Gastroesophageal sphincter (tissue), 4 donors: Measurements from ENCODE around the gene PTPRN2. TPM values are rescaled to one million over a fixed set of nuclear protein-coding genes. Genes with fewer than 3 reads are reported as not detected.
"Not testable (repeated sequence)": the region's sequence is repeated elsewhere in the genome, so short reads cannot be mapped to it uniquely, and the experiment has no call there.

ENCODE experiments used
- ATAC-seq: fragments of 150-250 bp; one replicate; pipeline ENCODE4 v1.9.1; 2016; ENCODE audit warnings: mild to moderate bottlenecking, moderate library complexity
- H3K27ac ChIP-seq, 4 donors: fragments of 200-600 bp; sonication (generic) in 3 of 4; 1 replicate in 3 of 4; 2 replicates in 1 of 4; pipeline ENCODE4 v1.5.1; 2016 to 2019
- H3K27me3 ChIP-seq: fragments of 200-600 bp; sonication (generic); one replicate; pipeline ENCODE4 v1.5.1; 2019
- H3K36me3 ChIP-seq, 2 donors: fragments of 200-600 bp; sonication (generic); one replicate each; pipeline ENCODE4 v1.5.1; 2019; ENCODE audit warnings: control low read depth in 1 of 2
- H3K4me1 ChIP-seq, 3 donors: fragments of 200-600 bp; sonication (generic); 1 replicate in 2 of 3; 2 replicates in 1 of 3; pipeline ENCODE4 v1.5.1; 2016 to 2019; ENCODE audit warnings: control low read depth in 2 of 3
- H3K4me3 ChIP-seq, 2 donors: fragments of 200-600 bp; sonication (generic); one replicate each; pipeline ENCODE4 v1.5.1; 2019; ENCODE audit warnings: mild to moderate bottlenecking in 1 of 2, moderate library complexity in 1 of 2
- H3K9me3 ChIP-seq, 3 donors: fragments of 200-600 bp; sonication (generic); one replicate each; pipeline ENCODE4 v1.5.1; 2017 to 2019; ENCODE audit warnings: control low read depth in 2 of 3
- EP300 ChIP-seq: sonication (generic); formaldehyde crosslinking; IDR thresholded peaks from one replicate; pipeline ENCODE4 v1.6.1; 2017; ENCODE audit warnings: antibody characterized with exemption, mild to moderate bottlenecking
- POLR2A ChIP-seq, 2 donors: fragments of 450-650 bp; IDR thresholded peaks; one replicate each; pipeline ENCODE4 v1.6.1; 2017; ENCODE audit warnings: antibody characterized with exemption in 2 of 2, mild to moderate bottlenecking in 2 of 2, moderate library complexity in 1 of 2
- POLR2AphosphoS5 ChIP-seq: sonication (generic); formaldehyde crosslinking; IDR thresholded peaks from one replicate; pipeline ENCODE4 v1.6.1; 2017; ENCODE audit warnings: antibody characterized with exemption
- WGBS, 2 donors: methylation state at CpG; one replicate each; pipeline ENCODE4 v1.1.5; 2018; ENCODE audit warnings: low coverage in 1 of 2; 5-methylcytosine and 5-hydroxymethylcytosine counted together
- total RNA-seq, 4 donors: library from RNA; depleted of rRNA; stranded (reverse); fragments of >200 nt; gene quantifications; one replicate each; pipeline ENCODE4 v1.1.0, GENCODE V29; 2016
- TF ChIP-seq, protein P1 (sequence below), 4 experiments: fragments of 200-600 bp in 2 of 4; fragments of 450-650 bp in 2 of 4; sonication (generic) in 1 of 4; IDR thresholded peaks; one replicate each; pipeline ENCODE4 v1.5.1; 2017 to 2019; ENCODE audit warnings: antibody characterized with exemption in 4 of 4, mild to moderate bottlenecking in 2 of 4, moderate library complexity in 2 of 4

The PTPRN2 gene
- total RNA-seq, 4 donors from 2014 or later, result 1.7 to 4.7 (median 3.3) TPM

DNA sequence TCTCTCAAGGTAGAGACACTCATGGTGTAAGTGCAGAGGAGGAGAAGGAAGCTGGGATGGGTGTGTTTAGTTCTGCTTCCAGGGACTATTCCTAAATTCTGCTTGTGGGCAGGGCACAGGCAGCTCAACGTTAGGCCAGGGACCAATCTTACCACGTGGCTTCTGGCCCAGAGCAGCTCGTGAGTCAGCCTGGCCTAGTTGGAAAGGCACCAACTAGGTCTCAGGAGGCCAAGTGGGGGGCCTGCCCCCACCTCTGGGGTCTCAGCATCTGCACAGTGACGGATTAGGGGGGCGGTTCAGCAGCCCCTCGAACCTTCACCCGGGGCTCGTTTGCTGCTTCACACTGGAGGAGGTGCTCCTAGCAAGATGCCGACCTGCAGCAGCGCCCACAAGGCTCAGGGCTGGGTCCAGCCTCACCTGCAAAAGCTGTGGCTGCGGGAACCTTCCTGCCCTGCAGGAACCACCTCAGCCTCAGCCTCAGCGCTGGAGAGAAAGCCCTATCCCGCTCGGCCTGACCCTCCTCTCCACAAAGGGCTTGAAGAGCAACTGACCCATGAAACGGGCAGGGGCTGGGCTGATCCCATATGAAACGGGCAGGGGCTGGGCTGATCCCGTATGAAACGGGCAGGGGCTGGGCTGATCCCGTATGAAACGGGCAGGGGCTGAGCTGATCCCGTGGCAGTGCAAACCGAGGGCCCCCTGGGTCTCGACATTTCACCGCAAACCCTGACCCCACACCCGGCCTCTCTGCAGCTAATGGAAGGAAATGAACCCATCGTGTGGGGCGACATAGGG lies 803.4 kb downstream of the PTPRN2 start:
- Histone ChIP-seq H3K4me3 (no peak overlapping the region), H3K36me3 (no peaks in the 10 kb centered on the region), H3K9me3 (no peaks in the 10 kb centered on the region), H3K27me3 (peaks cover 39% of the 10 kb centered on the region), H3K27ac (no peak overlapping the region), H3K4me1 (no peaks in the 10 kb centered on the region)
- TF ChIP-seq POLR2AphosphoS5, result no peak
- TF ChIP-seq EP300, result no peak
- TF ChIP-seq, protein P1, sequence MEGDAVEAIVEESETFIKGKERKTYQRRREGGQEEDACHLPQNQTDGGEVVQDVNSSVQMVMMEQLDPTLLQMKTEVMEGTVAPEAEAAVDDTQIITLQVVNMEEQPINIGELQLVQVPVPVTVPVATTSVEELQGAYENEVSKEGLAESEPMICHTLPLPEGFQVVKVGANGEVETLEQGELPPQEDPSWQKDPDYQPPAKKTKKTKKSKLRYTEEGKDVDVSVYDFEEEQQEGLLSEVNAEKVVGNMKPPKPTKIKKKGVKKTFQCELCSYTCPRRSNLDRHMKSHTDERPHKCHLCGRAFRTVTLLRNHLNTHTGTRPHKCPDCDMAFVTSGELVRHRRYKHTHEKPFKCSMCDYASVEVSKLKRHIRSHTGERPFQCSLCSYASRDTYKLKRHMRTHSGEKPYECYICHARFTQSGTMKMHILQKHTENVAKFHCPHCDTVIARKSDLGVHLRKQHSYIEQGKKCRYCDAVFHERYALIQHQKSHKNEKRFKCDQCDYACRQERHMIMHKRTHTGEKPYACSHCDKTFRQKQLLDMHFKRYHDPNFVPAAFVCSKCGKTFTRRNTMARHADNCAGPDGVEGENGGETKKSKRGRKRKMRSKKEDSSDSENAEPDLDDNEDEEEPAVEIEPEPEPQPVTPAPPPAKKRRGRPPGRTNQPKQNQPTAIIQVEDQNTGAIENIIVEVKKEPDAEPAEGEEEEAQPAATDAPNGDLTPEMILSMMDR (IDR thresholded peaks at IDR 0.05), result no peak
- no peak for TF ChIP-seq POLR2A (IDR thresholded peaks at IDR 0.05)
- WGBS, 2 donors, result no CpG with 5 or more reads among the region's 27 CpGs
- ATAC-seq, result peak; percentile 4

DNA sequence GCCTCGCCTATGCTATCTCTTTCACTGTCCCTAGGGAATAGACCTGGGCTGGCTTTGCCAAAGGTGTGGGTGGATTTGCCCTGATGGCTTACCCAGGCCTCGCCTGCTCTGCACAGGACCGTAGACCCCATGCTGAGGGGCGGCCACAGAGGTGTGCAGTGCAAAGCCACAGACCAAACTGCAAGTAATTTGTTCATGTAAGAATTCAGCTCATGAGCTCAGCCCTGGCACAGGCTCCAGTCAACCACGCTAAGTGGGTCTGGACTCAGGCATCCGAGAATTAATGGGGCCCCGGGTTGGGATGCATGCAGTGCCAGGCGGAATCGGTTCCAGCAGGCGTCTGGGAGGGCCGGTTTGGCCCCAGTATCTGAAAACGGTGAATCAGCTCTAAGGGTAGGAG lies 805.6 kb downstream of the PTPRN2 start:
- no peak overlapping the region for H3K4me3 ChIP-seq
- TF ChIP-seq POLR2A (IDR thresholded peaks at IDR 0.05) (no peak), POLR2AphosphoS5 (no peak), EP300 (no peak)
- TF ChIP-seq, protein P1 (IDR thresholded peaks at IDR 0.05), result no peak
- H3K27me3 ChIP-seq, result peaks cover 55% of the 10 kb centered on the region
- H3K9me3 ChIP-seq, result no peaks in the 10 kb centered on the region
- no peak for ATAC-seq
- WGBS, 2 donors, result 60% methylated on average over 1 of the region's 12 CpGs; no CpG with 5 or more reads in 1 of the 2 donors
- no peak overlapping the region for H3K27ac ChIP-seq
- H3K4me1 ChIP-seq, result no peaks in the 10 kb centered on the region
- no peaks in the 10 kb centered on the region for H3K36me3 ChIP-seq

DNA sequence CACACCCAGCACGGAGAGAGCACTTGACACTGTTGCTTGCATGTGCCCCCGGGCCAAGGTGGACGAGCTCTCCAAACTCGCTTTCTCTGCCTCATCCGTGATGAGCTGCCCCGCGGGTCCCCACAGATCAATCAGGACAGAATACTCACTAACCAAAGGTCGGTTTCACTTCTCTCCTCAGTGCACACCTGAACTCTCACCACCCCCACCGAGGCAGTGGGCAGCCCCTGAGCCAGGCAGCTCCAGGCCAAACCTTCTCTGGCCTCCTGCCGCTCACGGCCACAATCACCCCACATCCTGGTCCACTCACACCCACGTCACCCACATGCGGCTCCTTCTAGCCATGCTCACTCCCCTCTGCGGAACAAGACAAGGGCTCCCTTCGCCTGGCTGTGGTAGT lies 806.9 kb downstream of the PTPRN2 start:
- peaks cover 0 to under 1% (median 0%) of the 10 kb centered on the region in 3 donors for H3K9me3 ChIP-seq
- H3K27me3 ChIP-seq, result peaks cover 60% of the 10 kb centered on the region
- H3K27ac ChIP-seq, result no peak overlapping the region
- TF ChIP-seq EP300 (no peak), POLR2A (IDR thresholded peaks at IDR 0.05) (no peak), POLR2AphosphoS5 (no peak)
- TF ChIP-seq, protein P1 (IDR thresholded peaks at IDR 0.05), result no peak
- no peak overlapping the region for H3K4me3 ChIP-seq
- no peak for ATAC-seq
- H3K4me1 ChIP-seq, result no peaks in the 10 kb centered on the region
- H3K36me3 ChIP-seq, result no peaks in the 10 kb centered on the region
- WGBS, 2 donors, result 87 to 92% methylated on average over 6 to 15 of the region's 15 CpGs

DNA sequence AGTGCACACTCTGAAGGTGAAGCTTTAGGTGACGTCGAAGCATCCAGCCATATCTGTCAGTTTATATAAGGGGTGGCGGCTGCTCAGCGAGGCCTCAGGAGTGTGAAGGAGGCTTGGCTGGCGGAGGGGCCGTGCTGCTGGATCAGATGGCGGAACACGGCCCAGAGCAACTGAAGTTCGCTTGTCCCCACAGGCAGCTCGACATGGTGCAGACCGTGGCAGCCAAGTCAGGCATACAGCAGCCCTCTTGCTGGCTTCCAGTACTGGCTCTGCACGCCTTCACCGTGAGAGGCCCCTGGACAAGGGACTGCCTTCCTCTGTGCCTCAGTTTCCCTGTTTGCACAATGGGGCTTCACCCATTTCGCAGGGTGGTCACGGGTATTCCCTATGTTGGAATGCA lies 807.3 kb downstream of the PTPRN2 start:
- peaks cover 0 to 4% (median 0%) of the 10 kb centered on the region in 3 donors for H3K9me3 ChIP-seq
- TF ChIP-seq POLR2AphosphoS5 (no peak), POLR2A (IDR thresholded peaks at IDR 0.05) (no peak), EP300 (no peak)
- TF ChIP-seq, protein P1 (IDR thresholded peaks at IDR 0.05), result no peak
- peaks cover 60% of the 10 kb centered on the region for H3K27me3 ChIP-seq
- WGBS, 2 donors, result 75 to 80% methylated on average over 2 to 5 of the region's 15 CpGs
- ATAC-seq, result no peak
- no peak overlapping the region for H3K4me3 ChIP-seq
- H3K36me3 ChIP-seq, result no peaks in the 10 kb centered on the region
- no peak overlapping the region for H3K27ac ChIP-seq
- H3K4me1 ChIP-seq, result no peaks in the 10 kb centered on the region

DNA sequence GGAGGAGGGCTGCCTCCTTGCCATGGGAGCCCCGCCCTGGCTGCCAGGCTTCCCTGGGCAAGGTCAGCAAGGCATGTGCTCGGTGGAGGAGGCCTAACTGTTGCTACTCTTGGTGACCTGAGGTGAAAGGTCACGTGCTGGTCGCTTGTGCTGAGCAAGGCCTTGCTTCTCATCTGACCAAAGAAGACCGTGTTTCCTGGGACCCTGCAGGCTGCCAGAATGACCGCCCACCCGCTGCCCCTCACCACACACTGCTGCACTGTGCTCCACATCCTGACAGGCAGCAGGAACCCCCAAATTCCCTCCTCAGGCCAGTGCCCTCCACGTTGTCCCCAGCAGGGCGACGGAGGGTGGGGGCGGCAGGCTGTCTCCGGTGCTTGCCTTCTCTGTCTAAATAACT lies 808.4 kb downstream of the PTPRN2 start:
- no peak overlapping the region for H3K4me3 ChIP-seq
- no peaks in the 10 kb centered on the region for H3K36me3 ChIP-seq
- no peak for ATAC-seq
- peaks cover 59% of the 10 kb centered on the region for H3K27me3 ChIP-seq
- no peak for TF ChIP-seq POLR2A (IDR thresholded peaks at IDR 0.05)
- TF ChIP-seq EP300, result no peak
- TF ChIP-seq, protein P1 (IDR thresholded peaks at IDR 0.05), result no peak
- no peak for TF ChIP-seq POLR2AphosphoS5
- no peak overlapping the region for H3K27ac ChIP-seq
- no CpG with 5 or more reads among the region's 12 CpGs for WGBS, 2 donors
- peaks cover 0 to 14% (median 0%) of the 10 kb centered on the region in 3 donors for H3K9me3 ChIP-seq
- H3K4me1 ChIP-seq, result no peaks in the 10 kb centered on the region

DNA sequence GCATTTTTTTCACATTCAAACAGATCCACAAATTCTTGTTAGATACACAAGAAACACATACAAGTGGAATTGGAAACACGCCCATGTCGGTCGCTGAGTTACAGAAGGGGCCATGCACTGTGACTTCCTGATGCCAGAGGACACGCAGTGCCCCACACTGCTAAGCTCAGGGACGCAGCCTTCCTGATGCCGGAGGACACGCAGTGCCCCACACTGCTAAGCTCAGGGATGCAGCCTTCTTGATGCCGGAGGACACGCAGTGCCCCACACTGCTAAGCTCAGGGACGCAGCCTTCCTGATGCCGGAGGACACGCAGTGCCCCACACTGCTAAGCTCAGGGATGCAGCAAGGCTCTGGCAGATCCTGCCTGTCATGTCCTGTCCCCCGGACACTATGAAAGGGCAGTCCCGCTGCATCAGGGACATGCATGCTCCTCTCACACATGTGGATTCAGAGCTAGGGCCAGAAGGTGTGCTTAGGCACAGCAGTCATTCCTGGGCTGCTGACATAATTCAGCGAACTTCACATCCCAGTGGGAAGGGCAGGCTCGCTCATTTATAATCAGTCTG lies 810.3 kb downstream of the PTPRN2 start:
- not testable (repeated sequence) for H3K4me3 ChIP-seq, H3K4me1 ChIP-seq, ATAC-seq, H3K36me3 ChIP-seq, H3K27ac ChIP-seq
- Histone ChIP-seq H3K9me3 (peaks cover 0 to 21% (median 0%) of the 10 kb centered on the region in 3 donors), H3K27me3 (peaks cover 50% of the 10 kb centered on the region)
- WGBS, 2 donors, result 57 to 65% methylated on average over 1 to 3 of the region's 16 CpGs
